HEK293 (cell line): ENCODE data around the gene LFNG.

Experiments
- SP2 ChIP-seq: fragments of 450-650 bp; formaldehyde crosslinking; IDR thresholded peaks from 2 replicates; pipeline ENCODE4 v1.5.1; 2016; ENCODE audit warnings: missing biosample characterization, missing genetic modification characterization
- ZNF426 ChIP-seq: fragments of 450-650 bp; formaldehyde crosslinking; IDR thresholded peaks from 2 replicates; pipeline ENCODE4 v1.5.1; 2017; ENCODE audit warnings: missing biosample characterization, missing genetic modification characterization, mild to moderate bottlenecking, inconsistent platforms, moderate library complexity
- ZNF571 ChIP-seq: fragments of 450-650 bp; formaldehyde crosslinking; IDR thresholded peaks from 2 replicates; pipeline ENCODE4 v1.5.0; 2017; ENCODE audit warnings: missing biosample characterization, missing genetic modification characterization
- TF ChIP-seq, protein P1 (sequence below): fragments of 450-650 bp; formaldehyde crosslinking; IDR thresholded peaks from 2 replicates; pipeline ENCODE4 v1.5.1; 2016; ENCODE audit warnings: missing biosample characterization, missing genetic modification characterization

DNA sequence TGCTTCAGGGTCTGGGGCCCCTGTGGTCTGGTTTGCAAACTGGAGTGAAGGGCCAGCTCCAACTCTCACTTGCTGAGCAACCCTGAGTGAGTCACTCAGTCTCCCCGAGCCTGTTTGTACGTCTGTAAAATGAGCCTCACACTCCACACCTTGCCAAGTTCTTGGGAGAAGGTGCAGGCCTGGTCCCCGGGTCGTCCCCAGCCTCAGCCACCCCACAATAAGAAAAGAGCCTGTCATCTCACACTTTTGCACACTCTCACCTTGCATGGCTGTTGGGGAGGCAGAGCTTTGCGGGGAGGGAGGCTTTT, 48.6 kb upstream of the LFNG start:
- TF ChIP-seq, protein P1, sequence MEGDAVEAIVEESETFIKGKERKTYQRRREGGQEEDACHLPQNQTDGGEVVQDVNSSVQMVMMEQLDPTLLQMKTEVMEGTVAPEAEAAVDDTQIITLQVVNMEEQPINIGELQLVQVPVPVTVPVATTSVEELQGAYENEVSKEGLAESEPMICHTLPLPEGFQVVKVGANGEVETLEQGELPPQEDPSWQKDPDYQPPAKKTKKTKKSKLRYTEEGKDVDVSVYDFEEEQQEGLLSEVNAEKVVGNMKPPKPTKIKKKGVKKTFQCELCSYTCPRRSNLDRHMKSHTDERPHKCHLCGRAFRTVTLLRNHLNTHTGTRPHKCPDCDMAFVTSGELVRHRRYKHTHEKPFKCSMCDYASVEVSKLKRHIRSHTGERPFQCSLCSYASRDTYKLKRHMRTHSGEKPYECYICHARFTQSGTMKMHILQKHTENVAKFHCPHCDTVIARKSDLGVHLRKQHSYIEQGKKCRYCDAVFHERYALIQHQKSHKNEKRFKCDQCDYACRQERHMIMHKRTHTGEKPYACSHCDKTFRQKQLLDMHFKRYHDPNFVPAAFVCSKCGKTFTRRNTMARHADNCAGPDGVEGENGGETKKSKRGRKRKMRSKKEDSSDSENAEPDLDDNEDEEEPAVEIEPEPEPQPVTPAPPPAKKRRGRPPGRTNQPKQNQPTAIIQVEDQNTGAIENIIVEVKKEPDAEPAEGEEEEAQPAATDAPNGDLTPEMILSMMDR (tag by site-specific recombination) = no peak
- TF ChIP-seq ZNF426 = no peak
- no peak for TF ChIP-seq SP2 (tag by site-specific recombination)
- TF ChIP-seq ZNF571 = no peak
